HG02623 (cell line): Measurements from ENCODE around the gene PCDHA9.
"Not testable (repeated sequence)": the region's sequence is repeated elsewhere in the genome, so short reads cannot be mapped to it uniquely, and the experiment has no call there.

Source experiments
- ATAC-seq: cut with Tn5 transposase; IDR thresholded peaks from one replicate; pipeline ENCODE4 v1.9.1; 2021; ENCODE audit warnings: moderate library complexity; ENCODE audit not compliant: unreplicated experiment

PCDHA9 gene

GRCh38 chr5:140833993-140834392 is 14.2 kb upstream of the PCDHA9 start, which contains the start of gene PCDHA7:
Gene PCDHA7 (plus strand): TSS chr5:140834269. CDS start chr5:140834384, 115 bp downstream.
- no peak for ATAC-seq

- ATAC-seq: not testable (repeated sequence)
These were observed 13.7 kb upstream of the PCDHA9 start for GRCh38 chr5:140834439-140835008.

GRCh38 chr5:140835622-140836510 is 12.3 kb upstream of the PCDHA9 start:
- ATAC-seq: no peak

GRCh38 chr5:140840978-140841962 is 6.9 kb upstream of the PCDHA9 start, which contains the start of gene PCDHA8:
Gene PCDHA8 (plus strand): TSS chr5:140841187. CDS start chr5:140841322, 135 bp downstream.
- ATAC-seq: no peak

GRCh38 chr5:140842798-140843733 is 5.1 kb upstream of the PCDHA9 start:
- no peak for ATAC-seq

GRCh38 chr5:140849831-140850634 is 1.9 kb downstream of the PCDHA9 start:
- not testable (repeated sequence) for ATAC-seq

- ATAC-seq: no peak
These were observed 7.8 kb downstream of the PCDHA9 start, which contains the start of gene PCDHA10 for GRCh38 chr5:140855772-140856674. Gene PCDHA10 (plus strand): TSS chr5:140855897. CDS start chr5:140856049, 152 bp downstream.

GRCh38 chr5:140857177-140857986 is 9.2 kb downstream of the PCDHA9 start:
- no peak for ATAC-seq

- ATAC-seq: no peak
These were observed 9.7 kb downstream of the PCDHA9 start for GRCh38 chr5:140857987-140858240.

GRCh38 chr5:140862441-140863295 is 14.5 kb downstream of the PCDHA9 start:
- ATAC-seq: no peak

- ATAC-seq: no peak
These were observed 20.8 kb downstream of the PCDHA9 start, which contains the start of gene PCDHA11 for GRCh38 chr5:140868721-140869554. Gene PCDHA11 (plus strand): TSS chr5:140868957. CDS start chr5:140869104, 147 bp downstream.

- ATAC-seq: no peak
These were observed 21.3 kb downstream of the PCDHA9 start for GRCh38 chr5:140869555-140869886.

GRCh38 chr5:140870221-140871201 is 22.3 kb downstream of the PCDHA9 start:
- ATAC-seq: no peak
